ENCODE results near the gene UNG.
"Not testable (repeated sequence)": the region's sequence is repeated elsewhere in the genome, so short reads cannot be mapped to it uniquely, and the experiment has no call there.

UNG gene

DNA sequence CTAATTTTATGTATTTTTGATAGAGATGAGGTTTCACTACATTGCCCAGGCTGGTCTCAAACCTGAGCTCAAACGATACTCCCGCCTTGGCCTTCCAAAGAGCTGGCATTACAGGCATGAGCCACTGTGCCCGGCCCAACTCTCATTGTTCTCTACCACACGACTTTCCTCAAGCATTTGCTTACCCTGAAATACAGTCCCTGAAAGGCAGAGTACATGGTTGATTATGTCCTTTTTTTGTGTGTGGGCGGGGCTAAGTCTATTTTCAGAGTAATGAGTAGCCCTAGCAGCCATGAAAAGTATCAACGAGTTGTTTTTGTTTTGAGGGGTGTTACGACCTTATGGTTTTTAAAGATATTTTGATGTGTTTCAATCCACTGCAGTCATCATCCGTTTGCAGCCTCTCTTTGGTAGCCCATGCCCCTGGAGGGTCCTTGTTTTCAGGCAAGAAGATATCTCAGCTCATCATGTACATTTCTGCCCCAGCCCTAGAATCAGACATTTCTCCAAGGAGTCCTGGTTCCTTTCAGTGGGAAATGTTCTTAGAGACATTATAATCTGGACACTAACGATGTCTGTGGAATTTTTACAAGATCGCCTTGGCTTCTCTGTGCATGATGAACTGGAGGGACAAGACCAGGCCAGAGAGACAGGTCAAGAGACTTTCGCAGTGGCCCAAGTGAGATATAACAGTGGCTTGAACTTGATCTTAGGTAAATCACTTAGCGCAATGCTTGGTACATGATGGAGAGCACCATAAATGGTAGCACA is 27.7 kb downstream of the UNG start:
- DNase-seq: no peak

DNA sequence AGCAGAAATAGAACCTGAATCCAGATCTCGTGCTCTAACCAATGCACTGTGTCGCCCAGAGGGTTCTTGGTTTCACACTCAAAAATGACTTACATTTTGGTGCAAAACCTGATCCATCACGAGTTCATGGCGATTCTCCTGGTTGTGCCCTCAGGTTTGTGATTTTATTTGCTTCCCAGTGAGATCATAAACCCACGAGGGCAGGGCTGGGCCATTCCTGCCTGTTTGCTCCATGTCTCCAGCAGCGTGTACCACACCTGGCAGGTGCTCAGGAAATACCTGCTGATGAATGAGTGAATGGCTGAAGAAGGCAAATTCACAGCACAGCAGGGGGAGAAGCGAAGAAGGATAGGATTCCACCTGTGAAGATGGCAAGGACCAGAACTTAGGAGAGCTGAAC is 28.4 kb downstream of the UNG start:
- no peak for DNase-seq

DNA sequence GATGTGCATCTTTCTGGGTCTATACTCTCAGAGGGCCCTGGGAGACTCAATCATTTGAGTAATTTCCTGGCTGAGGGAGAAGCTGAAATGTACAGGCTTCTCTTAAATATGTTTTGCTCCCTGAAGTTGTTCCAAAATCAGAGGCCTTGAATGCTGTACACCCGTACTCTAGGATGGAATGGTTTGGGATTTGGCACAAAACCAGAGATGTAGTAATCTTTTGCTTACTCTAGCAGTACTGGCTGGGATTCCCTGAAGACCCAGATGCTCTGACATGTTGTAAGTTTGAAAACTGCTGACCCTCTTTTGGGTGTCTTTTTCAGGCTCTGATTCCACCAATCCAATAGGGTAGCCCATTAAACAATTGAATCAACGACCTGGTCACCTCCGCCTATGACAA is 29.4 kb downstream of the UNG start:
- no peak for DNase-seq

DNA sequence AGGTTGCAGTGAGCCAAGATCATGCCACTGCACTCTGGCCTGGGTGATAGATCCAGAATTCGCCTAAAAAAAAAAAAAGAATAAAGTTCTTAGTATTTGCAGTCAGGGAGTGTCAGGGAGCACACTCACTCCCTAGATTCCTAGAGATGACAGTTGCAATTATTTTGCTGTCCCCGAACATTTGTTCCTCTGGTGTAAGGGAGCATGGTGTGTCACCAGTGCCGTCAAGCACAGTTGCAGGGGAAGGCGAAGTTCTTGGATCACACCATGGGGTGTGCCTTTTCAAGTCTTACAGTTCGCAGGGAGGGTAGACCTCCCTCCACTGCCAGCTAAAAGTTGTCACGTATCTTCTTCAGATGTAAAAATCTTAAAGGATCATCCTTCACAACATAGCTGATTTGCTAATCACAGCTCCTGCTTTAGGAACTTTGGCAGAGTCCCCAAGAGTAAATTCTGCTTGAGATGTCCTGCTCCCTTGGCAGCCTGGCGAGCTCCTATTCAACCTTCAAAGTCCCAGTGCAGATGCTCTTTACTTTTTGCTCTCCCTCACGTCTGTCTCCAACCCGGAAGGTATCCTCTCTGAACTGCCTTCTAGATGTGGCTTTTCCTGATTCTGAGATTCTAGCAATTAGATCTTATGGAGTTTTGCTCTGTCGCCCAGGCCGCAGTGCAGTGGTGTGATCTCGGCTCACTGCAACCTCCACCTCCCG is 30.3 kb downstream of the UNG start:
- no peak for DNase-seq

DNA sequence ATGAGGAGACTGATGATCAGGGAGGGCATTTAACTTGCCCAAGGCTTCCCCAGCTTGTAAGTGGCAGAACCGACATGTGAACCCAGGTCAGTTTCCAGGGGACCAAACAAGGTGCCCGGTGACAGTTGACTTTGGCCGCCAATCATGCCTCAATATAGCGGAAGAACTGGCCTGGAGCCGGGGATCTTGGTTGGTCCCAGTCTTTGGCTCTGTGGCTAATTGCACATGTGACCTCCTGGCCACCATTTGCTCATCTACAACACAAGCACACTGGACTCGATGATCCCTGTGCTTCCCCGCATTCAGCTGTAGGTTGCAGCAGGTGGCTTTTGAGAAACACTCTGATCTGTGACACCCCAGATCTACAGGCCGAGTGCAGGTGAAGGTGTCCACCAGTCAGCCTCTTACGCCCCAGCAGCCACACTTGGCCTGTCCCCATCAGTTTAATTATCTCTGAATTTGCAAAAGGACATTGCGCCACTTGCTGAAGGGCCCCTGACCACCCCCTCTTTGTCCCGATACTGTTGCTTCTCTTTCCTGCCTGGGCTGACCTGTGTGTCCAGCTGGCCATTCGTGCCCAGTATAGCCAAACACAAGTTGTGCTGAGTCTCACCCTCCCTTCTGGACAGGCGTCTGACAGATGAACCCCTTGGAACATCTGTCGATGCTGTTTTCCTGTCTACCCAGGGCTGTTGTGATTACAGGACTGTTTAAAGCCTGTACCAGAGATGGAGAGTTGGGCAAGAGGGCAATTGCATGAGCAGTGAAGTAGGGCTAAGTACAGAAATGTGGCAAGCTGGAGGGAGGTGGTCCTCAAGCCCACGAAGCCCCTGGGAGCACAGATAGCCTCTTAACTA is 33.1 kb downstream of the UNG start:
- DNase-seq: no peak

DNA sequence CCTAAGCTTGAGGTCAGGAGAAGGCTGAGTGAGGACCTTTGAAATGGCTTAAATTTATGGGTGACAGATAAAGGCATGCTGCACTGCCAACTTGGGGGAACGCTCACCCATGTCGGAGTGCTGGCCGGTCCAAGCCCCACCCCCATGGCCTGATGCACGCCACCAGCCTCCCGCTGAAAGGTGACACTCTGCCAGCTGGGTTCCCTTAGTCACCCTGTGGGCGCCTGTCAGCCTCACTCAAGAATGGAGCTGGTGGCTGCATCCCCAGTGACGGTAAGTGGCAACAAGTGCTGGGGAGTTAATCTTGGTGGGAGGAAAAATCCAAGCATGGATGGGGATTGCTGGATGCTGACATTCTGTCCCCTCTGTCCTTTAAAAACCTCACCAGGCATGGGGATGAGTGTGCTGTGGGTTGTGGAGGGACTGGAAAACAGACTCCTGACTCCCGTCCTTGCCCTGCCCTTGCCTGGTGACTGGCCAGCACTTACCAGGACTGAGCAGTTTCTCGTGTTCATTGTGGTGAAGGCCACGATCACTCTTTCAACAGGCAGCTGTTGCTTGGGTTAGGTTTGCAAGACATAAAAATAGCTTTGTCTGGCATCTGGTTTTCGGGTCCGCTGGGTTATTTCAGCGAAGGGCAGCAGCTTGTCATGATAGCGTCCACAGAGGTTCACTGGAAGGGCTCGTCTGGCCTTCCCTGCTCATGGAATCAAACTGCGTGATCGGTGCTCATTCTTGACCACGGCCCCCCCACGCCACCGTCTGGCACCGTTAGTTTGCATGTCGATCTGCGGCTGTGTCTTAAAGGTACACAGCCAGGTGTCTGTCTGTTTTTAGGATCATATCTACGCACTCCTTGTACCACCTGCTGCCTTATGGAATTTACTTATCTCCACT is 34.0 kb downstream of the UNG start:
- no peak for DNase-seq

DNA sequence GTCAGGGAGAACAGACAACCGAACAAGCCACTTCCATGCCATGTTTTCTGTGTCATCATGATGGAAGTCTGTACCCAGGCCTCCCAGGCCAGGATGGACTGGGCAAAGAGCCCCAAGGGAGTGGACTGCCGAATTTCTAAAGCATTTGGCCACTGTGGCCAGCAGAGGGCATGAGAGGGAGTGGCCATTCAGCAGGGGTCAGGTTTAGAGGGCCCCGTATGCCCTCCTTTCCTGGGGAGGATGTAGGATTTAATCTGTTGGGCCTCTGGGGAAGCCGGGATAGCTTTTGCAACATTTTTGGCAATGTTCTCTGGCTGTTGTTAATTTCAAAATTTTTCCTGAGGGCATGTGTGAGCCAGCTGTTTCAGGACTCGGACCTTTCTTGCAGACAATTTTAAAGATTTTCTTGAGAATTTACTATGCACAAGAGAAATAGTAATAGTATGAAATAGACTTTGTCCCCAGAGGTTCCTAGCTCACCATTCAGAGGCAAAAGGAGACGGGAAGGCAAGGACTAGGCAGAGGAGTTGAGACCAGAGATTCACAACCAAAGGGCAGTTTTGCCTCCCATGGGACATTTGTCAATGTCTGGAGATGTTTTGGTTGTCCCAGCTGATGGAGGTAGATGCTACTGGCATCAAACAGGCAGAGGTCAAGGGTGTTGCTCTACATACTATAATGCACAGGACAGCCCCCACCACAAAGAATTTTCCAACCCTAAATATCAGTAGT is 37.0 kb downstream of the UNG start:
- no peak for DNase-seq

DNA sequence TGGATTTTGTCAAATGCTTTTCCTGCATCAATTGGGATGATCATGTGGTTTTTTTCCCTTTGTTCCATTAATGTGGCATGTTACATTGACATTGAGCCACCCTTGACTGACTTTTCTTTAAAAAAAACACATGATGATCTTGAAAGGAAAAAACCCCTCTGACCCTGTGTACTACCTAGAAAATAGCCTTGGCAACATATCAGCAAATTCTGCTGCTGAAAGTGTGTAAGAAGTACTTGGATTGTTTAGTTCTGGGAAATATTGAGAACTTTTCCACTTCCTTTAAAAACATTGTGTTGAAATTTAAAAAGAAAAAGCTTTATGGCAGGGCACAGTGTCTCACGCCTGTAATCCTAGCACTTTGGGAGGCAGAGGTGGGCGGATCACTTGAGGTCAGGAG is 39.7 kb downstream of the UNG start:
- no peak for DNase-seq

DNA sequence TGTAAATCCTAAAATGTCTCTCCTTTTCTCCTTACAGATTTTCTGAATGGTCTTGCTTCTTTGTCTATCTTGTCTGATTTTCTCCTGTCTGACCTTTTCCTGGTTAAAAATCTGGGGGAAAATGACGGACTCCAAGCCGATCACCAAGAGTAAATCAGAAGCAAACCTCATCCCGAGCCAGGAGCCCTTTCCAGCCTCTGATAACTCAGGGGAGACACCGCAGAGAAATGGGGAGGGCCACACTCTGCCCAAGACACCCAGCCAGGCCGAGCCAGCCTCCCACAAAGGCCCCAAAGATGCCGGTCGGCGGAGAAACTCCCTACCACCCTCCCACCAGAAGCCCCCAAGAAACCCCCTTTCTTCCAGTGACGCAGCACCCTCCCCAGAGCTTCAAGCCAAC is 42.0 kb downstream of the UNG start:
- no peak for DNase-seq

DNA sequence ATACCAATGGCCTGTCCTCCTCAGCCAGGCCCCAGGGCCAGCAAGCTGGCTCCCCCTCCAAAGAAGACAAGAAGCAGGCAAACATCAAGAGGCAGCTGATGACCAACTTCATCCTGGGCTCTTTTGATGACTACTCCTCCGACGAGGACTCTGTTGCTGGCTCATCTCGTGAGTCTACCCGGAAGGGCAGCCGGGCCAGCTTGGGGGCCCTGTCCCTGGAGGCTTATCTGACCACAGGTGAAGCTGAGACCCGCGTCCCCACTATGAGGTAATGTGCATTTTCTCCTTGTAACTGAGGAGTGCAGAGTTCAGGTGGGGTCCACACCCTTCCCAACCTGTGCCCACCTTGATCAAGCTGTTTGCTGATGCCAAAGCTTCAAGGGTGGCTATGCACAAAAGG is 42.4 kb downstream of the UNG start:
- no peak for DNase-seq

DNA sequence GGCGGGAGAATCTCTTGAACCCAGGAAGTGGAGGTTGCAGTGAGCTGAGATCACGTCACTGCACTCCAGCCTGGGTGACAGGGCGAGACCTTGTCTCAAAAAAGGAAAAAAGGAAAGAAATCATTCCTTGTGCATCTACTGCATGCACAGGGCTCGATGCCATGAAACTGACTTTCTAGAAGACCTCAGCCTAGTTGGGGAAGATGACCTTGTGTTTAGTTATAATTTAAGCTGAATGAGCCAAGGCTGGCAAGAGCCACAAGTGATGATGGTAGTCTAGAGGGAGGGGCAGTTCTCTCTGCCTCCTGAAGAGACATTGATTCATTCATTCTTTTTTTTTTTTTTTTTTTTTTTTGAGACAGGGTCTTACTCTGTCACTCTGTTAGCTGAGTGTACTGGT is 43.2 kb downstream of the UNG start:
- DNase-seq: no peak

DNA sequence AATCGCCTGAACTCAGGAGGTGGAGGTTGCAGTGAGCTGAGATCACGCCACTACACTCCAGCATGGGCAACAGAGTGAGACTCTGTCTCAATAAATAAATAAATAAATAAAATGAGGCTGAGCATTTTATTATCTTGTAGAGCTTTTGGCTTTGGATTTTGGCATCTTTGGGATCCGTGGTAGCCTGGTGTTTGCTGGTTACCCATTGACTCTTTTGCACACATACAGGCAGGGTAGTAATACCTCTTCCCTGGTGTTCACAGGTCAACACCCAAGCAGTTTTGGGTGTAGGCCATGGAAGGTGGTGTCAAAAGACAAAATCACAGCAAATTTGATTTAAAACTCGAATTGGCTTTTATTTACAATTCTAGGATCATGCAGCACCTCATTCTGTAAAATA is 46.8 kb downstream of the UNG start:
- DNase-seq: no peak

DNA sequence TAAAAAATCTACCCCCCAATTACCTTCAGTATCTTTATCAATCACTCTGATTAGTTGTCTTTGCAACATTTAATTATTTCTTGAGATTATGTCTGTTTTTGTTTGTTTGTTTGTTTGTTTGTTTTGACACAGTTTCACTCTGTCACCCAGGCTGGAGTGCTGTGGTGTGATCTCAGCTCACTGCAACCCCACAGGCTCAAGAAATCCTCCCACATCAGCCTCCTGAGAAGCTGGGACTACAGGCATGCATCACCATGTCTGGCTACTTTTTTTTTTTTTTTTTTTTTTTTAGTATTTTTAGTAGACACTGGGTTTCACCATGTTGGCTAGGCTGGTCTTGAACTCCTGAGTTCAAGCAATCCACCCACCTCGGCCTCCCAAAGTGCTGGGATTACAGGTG is 49.7 kb downstream of the UNG start:
- not testable (repeated sequence) for DNase-seq

DNA sequence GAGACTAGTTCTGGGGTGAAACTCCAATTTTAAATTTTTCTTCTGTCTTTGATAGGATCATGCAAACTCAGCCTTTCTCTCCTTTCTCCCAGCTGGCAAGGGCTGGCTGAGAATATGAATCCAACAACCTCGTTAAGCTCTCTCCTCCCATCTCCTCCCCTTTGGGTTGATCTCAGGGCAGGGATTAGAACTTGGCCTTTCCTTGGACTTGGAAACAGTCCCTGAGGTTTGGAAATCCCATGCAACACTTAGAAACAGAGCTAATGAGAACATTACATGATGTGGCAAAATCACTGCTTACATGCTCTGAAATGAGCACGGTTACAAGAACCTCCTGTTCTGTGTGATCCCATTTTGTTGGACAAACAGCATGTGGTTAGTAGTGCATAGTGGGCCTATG is 50.6 kb downstream of the UNG start:
- no peak for DNase-seq

DNA sequence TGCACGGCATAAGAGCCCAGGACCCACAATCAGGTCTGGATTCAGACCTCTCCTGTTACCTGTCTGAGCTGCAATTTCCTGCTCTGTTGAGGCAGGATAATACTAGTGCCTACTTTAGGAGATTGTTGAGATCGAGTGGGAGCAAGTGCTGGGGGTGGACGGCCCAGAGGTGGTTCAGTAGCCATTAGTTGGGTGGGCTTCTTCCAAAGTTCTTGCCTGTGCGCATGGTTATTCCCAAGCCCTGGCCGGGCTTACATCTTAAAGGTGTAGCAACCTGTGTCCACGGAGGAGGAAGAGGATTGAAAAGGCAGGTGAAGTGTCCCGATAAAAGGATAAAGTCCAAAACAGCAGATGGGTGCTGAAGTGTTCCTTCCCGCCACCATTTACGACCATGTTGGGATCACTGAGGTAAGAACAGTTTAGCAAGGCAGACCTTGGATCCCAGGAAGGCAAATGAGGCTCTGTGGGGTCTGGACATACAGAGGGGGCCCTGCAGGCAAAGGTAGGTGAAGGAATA is 52.8 kb downstream of the UNG start:
- no peak for DNase-seq

DNA sequence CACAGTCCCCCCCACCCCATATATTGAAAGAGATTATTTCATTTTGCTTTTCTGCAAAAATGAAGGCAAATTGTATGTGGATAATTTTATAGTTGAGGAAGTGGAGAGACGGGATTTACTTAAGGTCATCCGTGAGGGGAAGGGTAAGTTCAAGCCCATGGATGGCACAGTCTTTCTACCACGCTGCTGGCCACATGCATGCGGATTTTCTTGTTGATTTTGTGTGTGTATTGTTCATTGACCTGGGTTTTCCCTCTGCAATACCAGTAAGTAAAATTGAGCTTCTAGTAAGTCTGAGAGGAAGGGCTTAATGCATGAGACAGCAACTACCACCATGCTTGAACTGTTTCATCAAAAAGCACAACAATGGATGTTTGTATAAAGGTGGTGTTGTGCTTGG is 54.1 kb downstream of the UNG start:
- DNase-seq: no peak

DNA sequence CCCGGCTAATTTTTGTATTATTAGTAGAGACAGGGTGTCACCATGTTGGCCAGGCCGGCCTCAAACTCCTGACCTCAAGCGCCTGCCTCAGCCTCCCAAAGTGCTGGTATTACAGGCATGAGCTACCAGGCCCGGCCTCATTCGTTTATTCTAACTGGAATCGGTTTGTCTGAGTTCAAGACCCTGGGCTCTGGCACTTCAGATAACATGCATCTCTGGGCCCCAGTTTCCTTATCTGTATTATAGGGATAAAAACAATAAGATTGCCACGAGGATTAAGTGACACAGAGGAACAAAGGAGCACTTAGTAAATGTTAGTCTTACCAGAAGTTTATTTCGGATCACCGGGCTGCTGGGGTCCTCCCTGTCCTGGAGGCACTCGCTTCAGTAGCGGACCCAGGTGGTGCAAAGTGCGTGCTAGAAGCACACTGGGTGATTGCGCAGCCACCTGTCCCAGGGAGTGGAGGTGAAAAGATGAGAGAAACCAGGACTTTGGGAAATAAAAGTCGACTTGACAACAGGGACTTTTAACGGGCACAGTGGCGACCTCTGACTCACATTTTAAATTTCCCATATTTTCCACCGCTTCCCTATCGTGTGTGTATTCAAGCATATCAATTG is 56.5 kb downstream of the UNG start:
- DNase-seq: peak; percentile 9

DNA sequence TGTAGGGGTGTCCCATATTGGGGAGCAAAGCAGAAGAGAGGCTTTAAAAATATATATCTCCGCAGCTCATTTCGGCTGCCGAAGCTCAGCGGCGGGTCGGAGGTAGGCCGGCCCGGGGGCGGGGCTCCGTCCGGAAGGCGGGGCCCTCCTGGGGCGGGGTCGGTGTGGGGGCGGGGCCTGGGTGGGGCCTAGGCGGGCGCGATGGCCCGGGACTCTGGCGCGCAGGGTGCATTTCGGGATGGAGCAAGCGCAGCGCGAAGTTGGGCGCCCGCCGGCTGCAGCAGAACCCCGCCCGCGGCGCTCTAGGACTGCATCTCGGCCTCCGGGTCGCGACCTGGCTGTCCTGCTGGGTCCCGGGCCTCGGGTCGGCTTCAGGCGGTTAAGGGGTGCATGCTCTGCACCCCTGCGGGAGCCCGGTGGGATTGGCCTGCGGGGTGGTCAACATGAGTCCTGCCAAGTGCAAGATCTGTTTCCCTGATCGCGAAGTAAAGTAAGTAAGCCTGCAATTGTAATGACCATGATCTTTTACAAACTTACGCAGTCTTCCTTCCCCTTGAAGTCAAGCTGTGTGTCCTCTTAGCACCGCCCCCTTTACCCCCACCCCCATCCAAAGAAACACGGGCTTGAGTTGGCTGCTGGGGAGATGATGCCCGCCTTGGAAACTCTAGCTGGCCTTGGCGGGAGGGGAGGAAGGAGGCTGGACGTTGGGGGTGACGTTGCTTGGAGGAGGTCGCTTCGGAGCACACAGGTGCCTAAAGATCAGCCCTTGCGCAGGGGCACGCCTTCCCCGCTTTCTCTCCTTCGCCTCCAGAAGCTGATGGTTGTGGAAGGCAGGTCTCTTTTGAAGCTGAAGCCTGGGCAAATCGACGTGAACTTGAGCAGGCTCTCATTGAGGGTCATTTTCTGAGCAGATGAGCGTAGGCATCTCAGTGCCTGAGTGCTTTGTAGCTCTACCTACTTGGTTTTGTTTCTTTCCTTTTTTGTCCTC is 57.3 kb downstream of the UNG start:
- peak; percentile 84 for DNase-seq

DNA sequence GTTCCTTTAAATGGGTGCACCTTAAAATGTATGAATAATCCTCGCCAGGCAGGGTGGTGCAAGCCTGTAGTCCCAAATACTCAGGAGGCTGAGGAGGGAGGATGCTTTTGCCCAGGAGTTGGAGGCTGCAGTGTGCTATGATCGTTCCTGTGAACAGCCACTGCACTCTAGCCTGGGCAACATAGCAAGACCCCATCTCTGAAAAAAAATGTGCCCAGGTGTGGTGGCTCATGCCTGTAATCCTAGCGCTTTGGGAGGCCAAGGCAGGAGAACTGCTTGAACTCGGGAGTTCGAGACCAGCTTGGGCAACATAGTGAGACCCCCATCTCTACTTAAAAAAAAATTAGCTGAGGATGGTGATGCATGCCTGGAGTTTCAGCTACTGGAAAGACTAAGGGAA is 58.6 kb downstream of the UNG start:
- no peak for DNase-seq

DNA sequence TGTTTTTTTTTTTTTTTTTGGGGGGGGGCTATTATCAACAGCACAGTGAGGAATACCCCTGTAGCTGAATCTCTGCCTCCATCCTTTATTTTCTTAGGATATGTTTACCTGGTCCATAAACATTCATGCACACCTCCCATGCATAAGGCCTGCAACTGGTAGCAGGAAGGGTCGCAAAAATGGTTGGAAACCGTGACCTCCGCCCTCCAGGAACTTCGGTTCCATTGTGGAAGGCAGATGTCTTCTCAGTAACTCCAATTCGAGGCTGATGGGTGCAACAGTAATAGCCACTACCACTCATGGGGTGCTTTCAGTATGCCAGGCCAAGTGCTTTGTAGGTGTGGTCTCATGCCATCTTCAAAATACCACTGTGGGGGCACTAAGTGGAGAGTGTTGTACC is 59.2 kb downstream of the UNG start:
- no peak for DNase-seq

Data from CD4-positive, alpha-beta T cell treated with Interleukin-6 for 4 hours (primary cell).